Measurements from ENCODE around the gene KIF4B. TPM values are rescaled to one million over a fixed set of nuclear protein-coding genes. Genes with fewer than 3 reads are reported as not detected.

Gene KIF4B
- total RNA-seq, 6 donors from 2014 or later = 0.07 to 0.30 (median 0.12) TPM; not detected in 2

DNA sequence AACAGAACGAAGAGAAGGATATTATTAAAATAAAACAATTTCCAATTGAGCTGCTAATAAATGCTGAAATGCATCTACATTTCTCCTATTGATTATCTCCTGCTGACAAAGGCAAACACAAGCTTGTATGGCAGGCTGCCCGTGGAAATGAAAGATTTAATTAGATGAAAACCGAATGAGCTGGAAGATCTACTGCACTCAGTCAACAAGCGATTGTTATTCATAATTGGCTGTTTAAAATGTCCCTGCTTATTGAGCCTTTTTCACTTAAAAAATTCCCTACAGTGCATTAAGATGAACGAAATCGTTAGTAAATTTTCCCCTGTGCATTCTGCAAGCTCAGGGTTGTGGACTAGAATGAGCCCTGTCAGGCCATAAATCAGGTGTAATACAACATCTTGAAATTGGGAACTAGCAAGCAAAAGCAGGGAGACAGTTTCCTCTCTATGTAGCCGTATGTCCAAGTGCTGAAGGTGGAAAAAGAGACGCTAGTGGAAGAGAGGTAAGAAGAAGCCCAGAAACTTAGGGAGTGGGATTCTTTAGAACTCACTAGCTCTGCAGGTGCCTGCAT is 28.5 kb upstream of the KIF4B start:
- no peak for DNase-seq
- no peaks in the 10 kb centered on the region for H3K27me3 ChIP-seq
- H3K4me1 ChIP-seq = no peaks in the 10 kb centered on the region
- H3K4me3 ChIP-seq = no peak overlapping the region
- no peaks in the 10 kb centered on the region for H3K36me3 ChIP-seq
- H3K9me3 ChIP-seq = no peaks in the 10 kb centered on the region
- 70 to 77% methylated on average over 8 of the region's 8 CpGs for WGBS, 2 donors
- ATAC-seq (ENCODE audit: low FRiP score in 2 of 2) = no peak
- TF ChIP-seq POLR2AphosphoS5 (IDR thresholded peaks at IDR 0.05) (no peak), POLR2A (IDR thresholded peaks at IDR 0.05) (no peak), EP300 (IDR thresholded peaks at IDR 0.05) (no peak)
- TF ChIP-seq, protein P1, sequence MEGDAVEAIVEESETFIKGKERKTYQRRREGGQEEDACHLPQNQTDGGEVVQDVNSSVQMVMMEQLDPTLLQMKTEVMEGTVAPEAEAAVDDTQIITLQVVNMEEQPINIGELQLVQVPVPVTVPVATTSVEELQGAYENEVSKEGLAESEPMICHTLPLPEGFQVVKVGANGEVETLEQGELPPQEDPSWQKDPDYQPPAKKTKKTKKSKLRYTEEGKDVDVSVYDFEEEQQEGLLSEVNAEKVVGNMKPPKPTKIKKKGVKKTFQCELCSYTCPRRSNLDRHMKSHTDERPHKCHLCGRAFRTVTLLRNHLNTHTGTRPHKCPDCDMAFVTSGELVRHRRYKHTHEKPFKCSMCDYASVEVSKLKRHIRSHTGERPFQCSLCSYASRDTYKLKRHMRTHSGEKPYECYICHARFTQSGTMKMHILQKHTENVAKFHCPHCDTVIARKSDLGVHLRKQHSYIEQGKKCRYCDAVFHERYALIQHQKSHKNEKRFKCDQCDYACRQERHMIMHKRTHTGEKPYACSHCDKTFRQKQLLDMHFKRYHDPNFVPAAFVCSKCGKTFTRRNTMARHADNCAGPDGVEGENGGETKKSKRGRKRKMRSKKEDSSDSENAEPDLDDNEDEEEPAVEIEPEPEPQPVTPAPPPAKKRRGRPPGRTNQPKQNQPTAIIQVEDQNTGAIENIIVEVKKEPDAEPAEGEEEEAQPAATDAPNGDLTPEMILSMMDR (IDR thresholded peaks at IDR 0.05) = no peak
- H3K27ac ChIP-seq = no peak overlapping the region

DNA sequence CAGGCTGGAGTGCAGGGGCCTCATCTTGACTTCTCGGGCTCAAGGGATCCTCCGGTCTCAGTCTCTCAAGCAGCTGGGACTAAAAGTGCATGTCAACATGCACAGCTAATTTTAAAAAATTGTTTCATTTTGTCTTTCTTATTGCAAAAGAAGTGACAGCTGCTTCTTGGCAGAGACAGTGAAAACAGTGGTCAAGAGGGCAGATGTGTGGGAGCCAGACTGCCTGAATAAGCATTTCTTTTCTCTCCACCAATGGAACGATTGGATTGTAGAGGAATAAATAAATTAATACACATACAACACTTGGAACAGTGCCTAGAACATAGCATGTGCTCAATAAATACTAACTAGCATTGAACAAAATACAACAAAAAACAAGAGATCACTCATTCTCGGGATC is 27.4 kb upstream of the KIF4B start:
- TF ChIP-seq EP300 (IDR thresholded peaks at IDR 0.05) = no peak
- TF ChIP-seq POLR2A (IDR thresholded peaks at IDR 0.05) = no peak
- TF ChIP-seq POLR2AphosphoS5 (IDR thresholded peaks at IDR 0.05) = no peak
- TF ChIP-seq, protein P1 (IDR thresholded peaks at IDR 0.05) = no peak
- 69 to 72% methylated on average over 4 of the region's 4 CpGs for WGBS, 2 donors
- ATAC-seq (ENCODE audit: low FRiP score in 2 of 2) (no peak), DNase-seq (no peak)
- H3K4me3 ChIP-seq = no peak overlapping the region
- H3K9me3 ChIP-seq = no peaks in the 10 kb centered on the region
- no peaks in the 10 kb centered on the region for H3K27me3 ChIP-seq
- H3K27ac ChIP-seq = no peak overlapping the region
- no peaks in the 10 kb centered on the region for H3K36me3 ChIP-seq
- no peaks in the 10 kb centered on the region for H3K4me1 ChIP-seq

DNA sequence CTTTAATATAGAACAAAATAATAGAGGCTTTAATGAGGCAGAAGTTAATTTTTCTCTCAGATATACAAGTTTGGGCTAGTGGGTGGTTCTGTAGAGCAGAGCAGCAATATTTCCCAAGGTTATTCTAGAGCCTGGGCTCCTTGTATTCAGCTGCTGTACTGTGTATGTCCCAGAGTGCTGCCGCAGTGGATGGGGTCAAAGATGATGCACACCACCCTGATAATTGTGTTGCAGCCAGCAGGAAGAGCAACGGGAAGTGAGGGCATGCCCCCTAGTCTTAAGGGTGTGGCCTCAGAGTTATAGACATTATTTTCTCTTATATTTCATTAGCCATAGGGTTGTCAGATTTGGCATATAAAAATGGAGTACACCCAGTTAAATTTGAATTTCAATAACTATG is 23.9 kb upstream of the KIF4B start:
- TF ChIP-seq POLR2AphosphoS5 (IDR thresholded peaks at IDR 0.05) (no peak), POLR2A (IDR thresholded peaks at IDR 0.05) (no peak), EP300 (IDR thresholded peaks at IDR 0.05) (no peak)
- TF ChIP-seq, protein P1 (IDR thresholded peaks at IDR 0.05) = no peak
- no peaks in the 10 kb centered on the region for H3K36me3 ChIP-seq
- no peak overlapping the region for H3K4me3 ChIP-seq
- H3K27me3 ChIP-seq = no peaks in the 10 kb centered on the region
- 50 to 63% methylated on average over 2 of the region's 2 CpGs for WGBS, 2 donors
- H3K4me1 ChIP-seq = no peaks in the 10 kb centered on the region
- no peaks in the 10 kb centered on the region for H3K9me3 ChIP-seq
- no peak overlapping the region for H3K27ac ChIP-seq
- DNase-seq = no peak
- ATAC-seq (ENCODE audit: low FRiP score in 2 of 2) = no peak

DNA sequence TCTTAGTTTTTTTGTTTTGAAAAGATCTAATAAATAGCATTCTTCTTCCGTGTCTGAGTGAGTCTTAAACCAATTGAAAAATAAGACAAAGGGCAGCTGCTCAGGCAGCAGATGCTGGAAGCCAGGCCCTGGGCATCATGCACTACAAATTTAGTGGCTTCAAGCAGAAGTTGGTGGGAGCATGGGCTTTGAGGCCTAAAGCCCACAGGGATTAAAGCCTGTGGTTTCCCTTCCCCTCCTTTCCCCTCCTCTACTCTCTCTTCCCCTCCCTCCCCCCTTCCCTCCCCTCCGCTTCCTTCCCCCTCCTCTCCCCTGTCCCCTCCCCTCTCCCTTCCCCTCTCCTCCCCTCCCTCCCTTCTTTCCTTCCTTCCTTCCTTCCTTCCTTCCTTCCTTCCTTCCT is 20.1 kb upstream of the KIF4B start:
- no peaks in the 10 kb centered on the region for H3K27me3 ChIP-seq
- H3K4me1 ChIP-seq = peaks cover 0 to 6% (median 0%) of the 10 kb centered on the region in 4 donors
- H3K27ac ChIP-seq = no peak overlapping the region
- 65 to 67% methylated on average over 2 of the region's 2 CpGs for WGBS, 2 donors
- H3K9me3 ChIP-seq = no peaks in the 10 kb centered on the region
- no peaks in the 10 kb centered on the region for H3K36me3 ChIP-seq
- no peak overlapping the region for H3K4me3 ChIP-seq
- ATAC-seq (ENCODE audit: low FRiP score in 2 of 2) (no peak), DNase-seq (no peak)
- TF ChIP-seq POLR2AphosphoS5 (IDR thresholded peaks at IDR 0.05) (no peak), EP300 (IDR thresholded peaks at IDR 0.05) (no peak), POLR2A (IDR thresholded peaks at IDR 0.05) (no peak)
- TF ChIP-seq, protein P1 (IDR thresholded peaks at IDR 0.05) = no peak

DNA sequence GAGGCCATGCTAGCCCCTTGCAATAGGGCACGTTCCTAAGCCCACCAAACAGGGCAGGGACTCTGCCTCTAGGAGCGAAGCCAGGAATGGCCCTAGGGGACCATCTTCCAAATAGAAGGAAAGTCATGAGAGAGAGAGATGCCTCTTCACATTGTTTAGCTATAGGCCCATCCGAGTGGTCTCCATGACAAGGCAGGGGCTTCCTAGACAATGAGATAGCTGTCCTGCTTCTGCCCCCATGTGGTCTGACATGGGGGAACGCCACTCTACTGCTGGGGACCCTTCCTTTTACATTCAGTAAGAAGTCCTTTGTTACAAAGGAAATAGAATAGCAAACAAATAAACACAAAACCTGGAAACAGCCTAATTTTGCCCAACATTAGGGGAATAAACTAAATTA is 17.9 kb upstream of the KIF4B start:
- no peak overlapping the region for H3K4me3 ChIP-seq
- DNase-seq (no peak), ATAC-seq (ENCODE audit: low FRiP score in 2 of 2) (no peak)
- no peaks in the 10 kb centered on the region for H3K27me3 ChIP-seq
- peaks cover 0 to 6% (median 0%) of the 10 kb centered on the region in 4 donors for H3K4me1 ChIP-seq
- TF ChIP-seq EP300 (IDR thresholded peaks at IDR 0.05) (no peak), POLR2AphosphoS5 (IDR thresholded peaks at IDR 0.05) (no peak), POLR2A (IDR thresholded peaks at IDR 0.05) (no peak)
- TF ChIP-seq, protein P1 (IDR thresholded peaks at IDR 0.05) = no peak
- no peak overlapping the region for H3K27ac ChIP-seq
- no peaks in the 10 kb centered on the region for H3K9me3 ChIP-seq
- H3K36me3 ChIP-seq = no peaks in the 10 kb centered on the region
- WGBS, 2 donors = 76 to 77% methylated on average over 4 of the region's 4 CpGs
